HG02678 (cell line): ENCODE measurements around the gene MRFAP1.

Experiments used
- ATAC-seq: cut with Tn5 transposase; IDR thresholded peaks from one replicate; pipeline ENCODE4 v1.9.1; 2021; ENCODE audit warnings: mild to moderate bottlenecking, moderate library complexity; ENCODE audit not compliant: unreplicated experiment

MRFAP1 gene

DNA sequence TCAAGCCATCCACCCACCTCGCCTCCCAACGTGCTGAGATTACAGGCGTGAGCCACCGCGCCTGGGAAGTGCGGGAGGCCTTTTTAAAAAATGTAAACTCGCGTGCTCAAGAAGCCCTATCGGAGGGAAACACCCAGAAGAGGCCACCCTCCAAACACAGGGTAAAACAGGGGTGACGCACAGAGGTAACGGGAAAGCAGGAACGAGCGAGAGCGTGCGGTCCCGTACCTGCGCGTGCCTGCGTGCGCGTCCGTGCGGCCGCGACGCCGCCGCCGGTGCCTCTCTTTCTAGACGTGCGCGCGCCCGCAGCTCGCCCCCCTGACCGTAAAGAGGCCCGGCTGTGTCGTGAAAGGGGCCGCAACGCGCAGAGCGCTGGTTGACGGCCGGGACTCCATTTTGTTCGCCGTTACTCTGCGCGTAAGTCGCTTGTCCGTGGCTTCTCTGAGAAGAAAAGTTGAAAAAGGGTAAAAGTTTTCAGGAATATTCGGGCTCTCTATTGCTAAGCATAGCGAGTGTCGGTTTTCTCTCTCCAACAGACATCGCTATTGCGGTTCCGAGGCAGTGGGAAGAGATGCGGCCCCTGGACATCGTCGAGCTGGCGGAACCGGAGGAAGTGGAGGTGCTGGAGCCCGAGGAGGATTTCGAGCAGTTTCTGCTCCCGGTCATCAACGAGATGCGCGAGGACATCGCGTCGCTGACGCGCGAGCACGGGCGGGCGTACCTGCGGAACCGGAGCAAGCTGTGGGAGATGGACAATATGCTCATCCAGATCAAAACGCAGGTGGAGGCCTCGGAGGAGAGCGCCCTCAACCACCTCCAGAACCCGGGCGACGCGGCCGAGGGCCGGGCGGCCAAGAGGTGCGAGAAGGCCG lies at the start of gene MRFAP1:
Gene MRFAP1 (plus strand): TSS at position 394 of the 872 bp plus-strand sequence. CDS start 178 bp downstream, at position 572.
- peak; percentile 79 for ATAC-seq

GRCh38 chr4:6591313-6591712 lies 49.2 kb upstream of the MRFAP1 start:
- ATAC-seq, result peak; percentile 71

DNA sequence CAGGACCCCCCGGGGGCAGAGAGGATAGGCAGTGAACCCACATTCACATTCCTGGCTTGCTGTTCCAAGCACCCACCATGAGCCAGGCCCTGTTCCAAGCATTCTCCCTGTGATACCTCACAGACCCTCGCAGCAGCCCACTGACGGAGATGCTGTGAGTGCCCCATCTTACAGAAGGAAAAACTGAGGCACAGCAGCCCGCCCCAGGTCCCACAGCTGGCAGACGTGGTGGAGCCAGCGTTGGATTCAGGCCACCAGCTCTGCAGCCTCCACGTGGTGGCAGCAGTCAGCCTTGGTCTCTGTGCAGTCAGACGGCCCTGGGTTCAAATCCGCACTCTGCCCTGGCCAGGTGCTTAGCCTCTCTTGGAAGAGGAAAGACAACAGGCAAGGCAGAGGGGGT lies 48.7 kb upstream of the MRFAP1 start:
- ATAC-seq, result no peak

DNA sequence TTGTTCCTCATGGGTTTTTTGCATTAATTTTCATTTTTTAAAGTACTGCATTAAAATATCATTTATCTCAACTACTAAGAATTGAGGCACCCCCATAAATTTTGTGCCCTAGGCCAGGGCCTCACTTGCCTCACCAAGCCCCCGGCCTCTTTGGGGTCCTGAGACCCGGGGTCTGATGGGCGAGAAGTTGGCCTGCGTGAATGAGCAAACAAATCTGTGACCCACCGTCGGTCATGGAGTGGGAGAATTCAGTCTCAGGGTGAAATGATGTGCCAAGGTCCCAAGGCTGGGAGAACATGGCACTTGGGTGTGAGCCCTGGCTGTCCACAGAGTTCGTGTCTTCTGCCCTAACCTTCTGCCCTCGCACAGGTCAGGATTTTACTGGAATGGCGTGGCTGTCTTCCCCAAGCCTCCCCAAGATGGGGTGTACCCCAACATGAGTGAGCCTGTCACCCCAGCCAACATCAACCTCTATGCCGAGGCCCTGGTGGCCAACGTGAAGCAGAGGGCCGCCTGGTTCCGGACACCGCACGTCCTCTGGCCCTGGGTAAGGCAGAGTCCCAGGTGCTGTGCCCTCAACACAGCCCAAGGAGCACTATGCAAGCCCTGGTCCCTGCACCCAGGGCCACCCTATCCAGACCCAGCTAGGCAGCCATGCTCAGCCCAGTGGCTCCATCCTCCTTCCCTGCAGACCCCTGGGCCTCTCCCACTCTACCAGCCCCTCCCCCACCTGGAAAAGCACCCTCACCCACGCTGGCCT lies 47.5 kb upstream of the MRFAP1 start:
- ATAC-seq, result no peak

DNA sequence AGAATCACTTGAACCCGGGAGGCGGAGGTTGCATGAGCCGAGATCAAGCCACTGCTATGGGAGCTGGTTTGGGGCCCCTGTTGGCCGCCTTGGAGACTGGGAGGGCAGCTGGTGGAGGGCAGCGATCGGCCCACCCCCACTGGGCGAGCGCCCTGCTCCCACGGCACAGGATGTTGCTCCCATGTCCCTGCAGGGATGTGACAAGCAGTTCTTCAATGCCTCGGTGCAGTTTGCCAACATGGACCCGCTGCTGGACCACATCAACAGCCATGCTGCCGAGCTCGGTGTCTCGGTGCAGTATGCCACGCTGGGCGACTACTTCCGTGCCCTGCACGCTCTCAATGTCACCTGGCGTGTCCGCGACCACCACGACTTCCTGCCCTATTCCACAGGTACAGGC lies 46.1 kb upstream of the MRFAP1 start:
- ATAC-seq, result no peak

DNA sequence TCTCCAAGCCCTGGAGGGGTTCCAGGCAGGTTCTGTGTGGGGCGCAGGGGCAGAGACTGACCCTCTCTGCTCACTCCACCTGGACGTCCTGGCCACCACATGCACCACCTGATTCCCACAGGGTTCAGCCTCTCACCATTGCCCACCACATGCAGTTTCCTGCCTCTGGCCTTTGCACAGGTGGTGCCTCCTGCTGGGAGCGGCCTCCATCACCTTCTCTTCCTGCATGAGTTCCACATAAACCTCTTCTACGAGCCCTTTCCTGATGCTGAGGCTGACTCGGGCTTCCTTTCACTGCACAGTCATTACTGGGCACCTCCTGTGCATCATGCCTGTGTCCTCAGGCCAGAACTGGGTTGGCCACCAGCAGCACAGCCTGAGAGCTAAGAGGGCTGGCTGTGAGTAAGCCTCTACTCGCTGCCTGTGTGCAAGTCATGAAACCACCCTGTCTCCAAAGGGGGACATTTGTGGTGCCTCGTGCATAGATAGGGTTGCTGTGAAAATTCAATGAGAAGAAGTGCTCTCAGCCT lies 45.6 kb upstream of the MRFAP1 start:
- ATAC-seq, result no peak

DNA sequence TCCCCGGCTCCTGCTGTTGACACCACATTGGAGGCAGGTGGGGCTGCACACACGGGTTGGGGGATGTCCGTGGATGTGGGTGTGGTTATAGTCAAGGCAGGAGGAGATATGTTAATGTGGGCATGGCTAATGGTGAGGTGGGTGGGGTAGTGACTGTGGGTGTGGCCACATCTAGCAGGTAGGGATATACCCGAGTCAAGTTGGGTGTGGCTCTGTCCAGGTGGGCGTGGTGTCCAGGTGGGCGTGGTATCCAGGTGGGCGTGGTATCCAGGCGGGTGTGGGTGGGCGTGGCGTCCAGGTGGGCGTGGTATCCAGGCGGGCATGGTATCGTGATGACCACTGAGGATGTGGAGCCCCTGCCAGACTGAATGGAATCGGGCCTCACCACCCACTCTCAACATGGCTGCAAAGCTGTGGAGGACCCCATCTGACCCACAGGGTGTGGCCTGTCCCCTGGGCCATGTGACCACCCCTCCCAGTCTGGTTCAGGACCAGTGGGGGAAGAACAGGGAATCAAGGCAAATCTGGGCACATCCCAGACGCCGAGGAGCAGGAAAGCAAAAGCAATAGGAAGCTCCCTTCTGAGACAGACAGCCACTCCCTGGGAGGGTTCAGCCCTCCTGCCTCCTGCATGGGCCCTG lies 44.5 kb upstream of the MRFAP1 start:
- ATAC-seq, result no peak

GRCh38 chr4:6596948-6597347 lies 43.5 kb upstream of the MRFAP1 start:
- ATAC-seq, result no peak

GRCh38 chr4:6598127-6598526 lies 42.4 kb upstream of the MRFAP1 start:
- no peak for ATAC-seq

- no peak for ATAC-seq
These were observed 41.8 kb upstream of the MRFAP1 start for GRCh38 chr4:6598641-6599040.

DNA sequence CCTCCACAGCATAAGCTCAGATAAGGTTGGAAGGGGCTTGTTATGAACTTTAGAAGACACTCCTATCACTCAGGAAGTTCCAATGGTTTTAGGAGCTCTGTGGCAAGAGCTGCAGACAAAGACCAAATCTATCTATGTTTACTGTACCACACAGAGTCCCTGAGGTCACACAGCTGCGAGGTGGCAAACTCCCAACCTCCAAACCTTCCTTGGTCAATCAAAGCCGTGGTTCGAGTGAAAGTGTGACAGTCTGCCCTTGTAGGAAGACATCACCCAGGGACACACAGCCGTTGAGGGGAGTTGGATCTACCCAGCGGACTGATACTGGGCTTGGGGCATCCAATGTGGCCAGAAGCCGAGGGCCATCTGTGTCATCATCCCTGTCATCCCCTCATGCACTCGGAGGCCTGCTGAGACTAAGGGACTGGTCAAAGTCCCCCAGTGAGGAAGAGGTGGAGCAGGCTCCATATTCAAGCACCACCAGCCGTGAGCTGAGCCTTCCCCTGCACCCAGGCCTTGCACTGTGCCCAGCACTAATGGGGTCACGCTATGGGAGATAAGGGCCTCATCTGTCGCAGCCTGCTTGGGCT lies 38.7 kb upstream of the MRFAP1 start:
- no peak for ATAC-seq

GRCh38 chr4:6602289-6602688 lies 38.2 kb upstream of the MRFAP1 start:
- no peak for ATAC-seq

DNA sequence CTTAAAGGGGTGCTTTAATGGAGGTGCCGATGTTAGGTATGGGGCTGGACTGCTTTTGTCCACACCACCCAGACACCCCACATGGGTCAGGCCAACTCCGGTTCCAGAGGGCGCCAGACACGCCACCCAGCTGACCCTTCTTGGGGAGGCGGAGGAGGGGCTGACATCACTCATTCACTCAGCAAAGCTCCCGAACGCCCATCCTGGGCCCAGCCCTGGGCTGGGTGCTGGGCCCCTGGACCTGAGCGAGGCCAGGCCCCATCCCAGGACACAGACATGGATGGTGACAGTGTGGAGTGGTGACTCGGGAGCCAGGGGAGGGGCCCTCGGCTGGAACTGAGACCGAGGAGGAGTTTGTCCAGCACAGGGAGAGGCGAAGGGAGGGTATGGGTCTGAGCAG lies 37.4 kb upstream of the MRFAP1 start:
- ATAC-seq, result no peak

DNA sequence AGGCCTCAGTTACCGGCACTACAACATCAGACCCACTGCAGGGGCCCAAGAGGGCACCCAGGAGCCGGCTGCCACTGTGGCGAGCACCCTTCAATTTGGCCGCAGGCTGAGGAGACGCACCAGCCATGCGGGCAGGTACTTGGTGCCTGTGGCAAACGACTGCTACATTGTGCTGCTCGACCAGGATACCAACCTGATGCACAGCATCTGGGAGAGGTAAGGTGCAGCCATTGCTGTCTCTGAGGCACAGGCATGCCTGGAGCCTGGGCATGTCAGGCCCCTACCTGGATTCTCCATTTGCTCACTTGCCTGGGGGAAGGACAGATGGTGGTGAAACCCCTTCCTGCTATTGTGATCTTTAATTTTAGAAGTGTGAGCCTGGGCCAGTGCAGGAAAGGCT lies 35.4 kb upstream of the MRFAP1 start:
- no peak for ATAC-seq

DNA sequence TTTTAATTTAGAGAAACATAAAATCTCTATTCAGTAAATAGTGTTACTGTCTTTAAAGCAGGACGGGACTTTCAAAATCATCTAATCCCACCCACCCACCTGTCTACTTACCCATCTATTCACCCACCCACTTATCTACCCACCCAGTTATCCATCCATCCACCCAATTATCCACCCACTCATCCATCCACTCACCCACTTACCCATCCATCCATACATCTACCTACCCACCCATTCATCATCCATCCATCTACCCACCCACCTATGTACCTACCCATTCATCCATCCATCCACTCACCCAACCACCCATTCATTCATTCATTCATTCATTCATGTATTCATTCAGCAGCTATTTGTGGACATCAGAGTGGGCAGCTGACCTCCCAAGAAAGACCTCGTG lies 34.9 kb upstream of the MRFAP1 start:
- no peak for ATAC-seq

DNA sequence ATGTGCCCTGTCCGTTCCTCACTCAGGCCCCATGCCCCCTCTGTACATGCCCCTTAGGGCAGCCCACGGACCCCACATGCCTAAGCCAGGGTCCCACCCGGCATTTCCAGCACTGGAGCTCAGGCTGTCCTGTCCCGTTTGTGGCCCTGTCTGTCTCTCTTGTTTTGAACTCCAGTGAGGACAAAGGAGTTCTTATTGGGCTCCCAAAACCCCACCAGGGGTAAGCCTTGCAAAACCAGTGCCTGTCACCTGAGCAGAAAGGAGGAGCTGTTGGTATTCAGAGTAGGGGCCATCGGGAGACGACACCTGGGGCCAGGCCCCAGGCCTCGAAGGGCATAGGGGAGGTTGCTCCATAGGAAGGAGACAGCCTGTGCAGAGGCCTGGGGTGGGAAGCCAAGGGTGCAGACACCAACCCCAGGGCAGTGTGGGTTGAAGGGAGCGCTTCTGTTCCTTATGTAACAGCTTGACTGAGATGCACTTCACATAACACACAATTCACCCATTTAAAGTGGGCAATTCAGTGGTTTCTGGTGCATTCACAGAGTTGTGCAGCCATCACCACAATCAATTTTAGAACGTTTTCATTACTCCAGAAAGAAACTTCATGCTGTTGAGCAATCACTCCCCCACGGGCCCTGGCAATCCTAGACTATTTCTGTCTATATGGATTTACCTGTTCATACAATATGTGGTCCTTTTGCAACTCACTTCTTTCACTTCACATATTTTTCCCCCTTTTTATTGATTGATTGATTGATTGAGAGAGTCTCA lies 33.8 kb upstream of the MRFAP1 start:
- ATAC-seq, result no peak

DNA sequence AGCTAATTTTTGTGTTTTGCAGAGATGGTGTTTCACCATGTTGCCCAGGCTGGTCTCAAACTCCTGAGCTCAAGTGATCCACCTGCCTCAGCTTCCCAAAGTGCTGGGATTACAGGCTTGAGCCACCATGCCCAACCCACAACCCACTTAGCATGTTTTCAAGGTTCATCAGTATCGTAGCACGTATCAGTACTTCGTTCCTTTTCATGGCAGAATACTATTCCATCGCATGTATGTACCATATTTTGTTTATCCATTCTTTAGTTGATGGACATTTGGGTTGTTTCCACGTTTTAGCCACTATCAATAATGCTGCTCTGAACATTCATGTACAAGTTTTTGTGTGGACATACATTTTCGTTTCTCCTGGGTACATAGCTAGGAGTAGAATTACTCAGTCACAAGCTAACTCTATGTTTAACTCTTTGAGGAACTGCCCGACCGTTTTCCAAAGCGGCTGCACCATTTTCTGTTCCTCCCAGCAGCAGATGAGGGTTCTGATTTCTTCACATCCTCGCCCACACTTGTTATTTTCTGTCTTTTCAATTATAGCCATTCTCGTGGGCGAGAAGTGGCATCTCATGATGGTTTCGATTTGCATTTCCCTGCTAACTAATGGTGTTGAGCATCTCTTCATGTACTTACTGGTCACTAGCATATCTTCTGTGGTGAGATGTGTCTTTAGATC lies 33.0 kb upstream of the MRFAP1 start:
- ATAC-seq, result no peak

DNA sequence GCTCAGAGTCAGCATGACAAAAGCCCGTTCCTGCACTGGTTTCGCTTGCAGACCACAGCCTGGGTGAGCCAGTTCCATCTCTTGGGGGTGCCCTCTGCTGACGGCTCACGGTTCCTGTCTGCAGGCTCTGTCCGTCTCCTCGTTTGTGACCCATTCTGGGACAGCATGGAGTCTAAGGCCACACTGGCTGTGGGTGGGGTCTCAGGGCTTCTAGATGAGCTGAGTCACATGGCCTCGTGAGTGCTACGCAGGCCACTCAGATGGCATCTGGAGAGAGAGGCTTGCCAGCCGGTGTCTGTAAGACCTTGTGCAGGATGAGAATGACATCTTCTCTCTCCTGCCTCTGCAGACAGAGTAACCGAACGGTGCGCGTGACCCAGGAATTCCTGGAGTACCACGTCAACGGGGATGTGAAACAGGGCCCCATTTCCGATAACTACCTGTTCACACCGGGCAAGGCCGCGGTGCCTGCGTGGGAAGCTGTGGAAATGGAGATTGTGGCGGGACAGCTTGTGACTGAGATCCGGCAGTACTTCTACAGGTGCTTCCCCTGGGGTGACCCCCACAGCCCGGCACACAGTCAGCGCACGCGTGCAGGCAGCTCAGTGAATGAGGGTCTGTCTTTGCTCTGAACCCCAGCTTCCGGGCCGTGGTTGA lies 31.6 kb upstream of the MRFAP1 start:
- ATAC-seq, result no peak

DNA sequence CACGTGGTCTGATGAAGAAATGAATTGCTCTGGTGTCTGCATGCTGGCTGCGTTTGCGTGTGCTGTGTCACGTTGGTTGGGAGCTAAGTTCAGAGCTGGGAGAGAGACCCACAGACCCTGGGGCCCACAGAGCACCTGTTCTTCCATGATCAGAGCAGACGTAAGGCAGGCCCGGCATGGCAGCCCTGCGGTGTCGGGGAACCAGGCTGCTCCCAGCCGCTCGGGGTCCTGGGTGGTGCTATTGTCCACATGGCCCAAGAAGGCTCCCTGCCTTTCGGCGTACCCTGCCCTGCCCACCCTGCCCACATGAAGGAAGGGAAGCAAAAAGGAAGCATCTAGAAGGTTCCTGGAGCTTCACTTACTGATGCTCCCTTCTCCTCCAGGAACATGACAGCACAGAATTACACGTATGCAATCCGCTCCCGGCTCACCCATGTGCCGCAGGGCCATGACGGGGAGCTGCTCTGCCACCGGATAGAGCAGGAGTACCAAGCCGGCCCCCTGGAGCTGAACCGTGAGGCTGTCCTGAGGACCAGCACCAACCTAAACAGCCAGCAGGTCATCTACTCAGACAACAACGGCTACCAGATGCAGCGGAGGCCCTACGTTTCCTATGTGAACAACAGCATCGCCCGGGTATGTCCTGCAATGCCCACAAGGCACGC lies 30.9 kb upstream of the MRFAP1 start:
- no peak for ATAC-seq
